ENCODE data around the gene MPL.

MPL gene

GRCh38 chr1:43305926-43306687 lies 31.5 kb upstream of the MPL start:
- Histone ChIP-seq H3K27ac (ENCODE audit: insufficient read depth, low read depth, low read length, poor library complexity, severe bottlenecking) (no peak overlapping the region), H3K36me3 (ENCODE audit: control insufficient read depth, insufficient read depth, low read length) (no peaks in the 10 kb centered on the region), H3K27me3 (ENCODE audit: control insufficient read depth, insufficient read depth, low read length, poor library complexity, severe bottlenecking) (no peaks in the 10 kb centered on the region), H3K4me1 (ENCODE audit: control insufficient read depth, insufficient read depth, low read length) (no peaks in the 10 kb centered on the region), H3K9me3 (ENCODE audit: control insufficient read depth, low read length) (no peaks in the 10 kb centered on the region), H3K4me3 (ENCODE audit: insufficient read depth, low read depth, low read length) (no peak overlapping the region)
- WGBS, 2 experiments, result 92% methylated on average over 6 of the region's 6 CpGs

- 91 to 94% methylated on average over 17 of the region's 17 CpGs for WGBS, 2 experiments
- no peaks in the 10 kb centered on the region for H3K36me3 ChIP-seq (ENCODE audit: control insufficient read depth, insufficient read depth, low read length)
- H3K4me1 ChIP-seq (ENCODE audit: control insufficient read depth, insufficient read depth, low read length), result no peaks in the 10 kb centered on the region
- no peaks in the 10 kb centered on the region for H3K27me3 ChIP-seq (ENCODE audit: control insufficient read depth, insufficient read depth, low read length, poor library complexity, severe bottlenecking)
- H3K27ac ChIP-seq (ENCODE audit: insufficient read depth, low read depth, low read length, poor library complexity, severe bottlenecking), result no peak overlapping the region
- no peak overlapping the region for H3K4me3 ChIP-seq (ENCODE audit: insufficient read depth, low read depth, low read length)
- H3K9me3 ChIP-seq (ENCODE audit: control insufficient read depth, low read length), result no peaks in the 10 kb centered on the region
These were observed 30.7 kb upstream of the MPL start for GRCh38 chr1:43306688-43307457.

- H3K36me3 ChIP-seq (ENCODE audit: control insufficient read depth, insufficient read depth, low read length), result no peaks in the 10 kb centered on the region
- no peaks in the 10 kb centered on the region for H3K4me1 ChIP-seq (ENCODE audit: control insufficient read depth, insufficient read depth, low read length)
- H3K9me3 ChIP-seq (ENCODE audit: control insufficient read depth, low read length), result no peaks in the 10 kb centered on the region
- H3K27me3 ChIP-seq (ENCODE audit: control insufficient read depth, insufficient read depth, low read length, poor library complexity, severe bottlenecking), result no peaks in the 10 kb centered on the region
- WGBS, 2 experiments, result 94 to 95% methylated on average over 9 of the region's 9 CpGs
- no peak overlapping the region for H3K4me3 ChIP-seq (ENCODE audit: insufficient read depth, low read depth, low read length)
- no peak overlapping the region for H3K27ac ChIP-seq (ENCODE audit: insufficient read depth, low read depth, low read length, poor library complexity, severe bottlenecking)
These were observed 30.0 kb upstream of the MPL start for GRCh38 chr1:43307458-43308158.

GRCh38 chr1:43308635-43309404 lies 28.8 kb upstream of the MPL start:
- H3K4me3 ChIP-seq (ENCODE audit: insufficient read depth, low read depth, low read length), result no peak overlapping the region
- H3K9me3 ChIP-seq (ENCODE audit: control insufficient read depth, low read length), result no peaks in the 10 kb centered on the region
- H3K27ac ChIP-seq (ENCODE audit: insufficient read depth, low read depth, low read length, poor library complexity, severe bottlenecking), result no peak overlapping the region
- 93 to 95% methylated on average over 20 of the region's 20 CpGs for WGBS, 2 experiments
- H3K4me1 ChIP-seq (ENCODE audit: control insufficient read depth, insufficient read depth, low read length), result no peaks in the 10 kb centered on the region
- no peaks in the 10 kb centered on the region for H3K36me3 ChIP-seq (ENCODE audit: control insufficient read depth, insufficient read depth, low read length)
- H3K27me3 ChIP-seq (ENCODE audit: control insufficient read depth, insufficient read depth, low read length, poor library complexity, severe bottlenecking), result no peaks in the 10 kb centered on the region

- Histone ChIP-seq H3K4me3 (ENCODE audit: insufficient read depth, low read depth, low read length) (no peak overlapping the region), H3K27ac (ENCODE audit: insufficient read depth, low read depth, low read length, poor library complexity, severe bottlenecking) (no peak overlapping the region), H3K4me1 (ENCODE audit: control insufficient read depth, insufficient read depth, low read length) (no peaks in the 10 kb centered on the region), H3K36me3 (ENCODE audit: control insufficient read depth, insufficient read depth, low read length) (no peaks in the 10 kb centered on the region), H3K27me3 (ENCODE audit: control insufficient read depth, insufficient read depth, low read length, poor library complexity, severe bottlenecking) (no peaks in the 10 kb centered on the region), H3K9me3 (ENCODE audit: control insufficient read depth, low read length) (no peaks in the 10 kb centered on the region)
- 92 to 95% methylated on average over 13 of the region's 13 CpGs for WGBS, 2 experiments
These were observed 28.1 kb upstream of the MPL start for GRCh38 chr1:43309405-43310025.

- Histone ChIP-seq H3K27ac (ENCODE audit: insufficient read depth, low read depth, low read length, poor library complexity, severe bottlenecking) (no peak overlapping the region), H3K4me1 (ENCODE audit: control insufficient read depth, insufficient read depth, low read length) (no peaks in the 10 kb centered on the region), H3K4me3 (ENCODE audit: insufficient read depth, low read depth, low read length) (no peak overlapping the region), H3K27me3 (ENCODE audit: control insufficient read depth, insufficient read depth, low read length, poor library complexity, severe bottlenecking) (no peaks in the 10 kb centered on the region), H3K36me3 (ENCODE audit: control insufficient read depth, insufficient read depth, low read length) (no peaks in the 10 kb centered on the region), H3K9me3 (ENCODE audit: control insufficient read depth, low read length) (no peaks in the 10 kb centered on the region)
- WGBS, 2 experiments, result 94 to 96% methylated on average over 9 of the region's 9 CpGs
These were observed 26.1 kb upstream of the MPL start for GRCh38 chr1:43311521-43311920.

- no peak overlapping the region for H3K4me3 ChIP-seq (ENCODE audit: insufficient read depth, low read depth, low read length)
- H3K4me1 ChIP-seq (ENCODE audit: control insufficient read depth, insufficient read depth, low read length), result no peaks in the 10 kb centered on the region
- no peaks in the 10 kb centered on the region for H3K27me3 ChIP-seq (ENCODE audit: control insufficient read depth, insufficient read depth, low read length, poor library complexity, severe bottlenecking)
- 92 to 95% methylated on average over 19 of the region's 19 CpGs for WGBS, 2 experiments
- H3K9me3 ChIP-seq (ENCODE audit: control insufficient read depth, low read length), result no peaks in the 10 kb centered on the region
- H3K27ac ChIP-seq (ENCODE audit: insufficient read depth, low read depth, low read length, poor library complexity, severe bottlenecking), result no peak overlapping the region
- H3K36me3 ChIP-seq (ENCODE audit: control insufficient read depth, insufficient read depth, low read length), result no peaks in the 10 kb centered on the region
These were observed 25.4 kb upstream of the MPL start for GRCh38 chr1:43312212-43312623.

- Histone ChIP-seq H3K9me3 (ENCODE audit: control insufficient read depth, low read length) (no peaks in the 10 kb centered on the region), H3K4me1 (ENCODE audit: control insufficient read depth, insufficient read depth, low read length) (no peaks in the 10 kb centered on the region), H3K27me3 (ENCODE audit: control insufficient read depth, insufficient read depth, low read length, poor library complexity, severe bottlenecking) (no peaks in the 10 kb centered on the region), H3K36me3 (ENCODE audit: control insufficient read depth, insufficient read depth, low read length) (no peaks in the 10 kb centered on the region), H3K4me3 (ENCODE audit: insufficient read depth, low read depth, low read length) (no peak overlapping the region), H3K27ac (ENCODE audit: insufficient read depth, low read depth, low read length, poor library complexity, severe bottlenecking) (no peak overlapping the region)
- 94 to 95% methylated on average over 24 of the region's 24 CpGs for WGBS, 2 experiments
These were observed 24.7 kb upstream of the MPL start for GRCh38 chr1:43312663-43313515.

GRCh38 chr1:43313771-43314170 lies 23.8 kb upstream of the MPL start:
- Histone ChIP-seq H3K27me3 (ENCODE audit: control insufficient read depth, insufficient read depth, low read length, poor library complexity, severe bottlenecking) (no peaks in the 10 kb centered on the region), H3K27ac (ENCODE audit: insufficient read depth, low read depth, low read length, poor library complexity, severe bottlenecking) (no peak overlapping the region), H3K36me3 (ENCODE audit: control insufficient read depth, insufficient read depth, low read length) (no peaks in the 10 kb centered on the region), H3K4me1 (ENCODE audit: control insufficient read depth, insufficient read depth, low read length) (no peaks in the 10 kb centered on the region), H3K4me3 (ENCODE audit: insufficient read depth, low read depth, low read length) (no peak overlapping the region), H3K9me3 (ENCODE audit: control insufficient read depth, low read length) (no peaks in the 10 kb centered on the region)
- 93 to 94% methylated on average over 10 of the region's 10 CpGs for WGBS, 2 experiments
